PC-9 (cell line): Measurements from ENCODE around the gene PTGFRN. TPM values are rescaled to one million over a fixed set of nuclear protein-coding genes. Genes with fewer than 3 reads are reported as not detected.

Source experiments
- BruUV-seq: library from RNA; stranded (reverse); fragments of 400-500 nt; replicated peaks from 2 replicates; lab custom pipeline; 2021; lab: Mats Ljungman, UMichigan
- CTCF ChIA-PET: fragments of 300-600 bp; sonication (Branson Sonifier 250); formaldehyde crosslinking; loops from one replicate; lab custom pipeline; 2022; ENCODE audit warnings: antibody characterized with exemption; lab: Charles Lee
- POLR2A ChIA-PET: fragments of 300-600 bp; sonication (Branson Sonifier 250); formaldehyde crosslinking; loops from one replicate; lab custom pipeline; 2022; ENCODE audit warnings: antibody characterized with exemption; ENCODE audit not compliant: unreplicated experiment; lab: Charles Lee
- DNase-seq, 2 experiments: peaks; one replicate each; pipeline versions ENCODE4 v3.0.0 to v3.0.0-alpha.2; 2015 to 2022; ENCODE audit warnings: mixed read lengths in 1 of 2
- H2AFZ ChIP-seq: fragments of 200-600 bp; sonication (generic); 2 replicates; pipeline ENCODE4 v1.8.1; 2017; ENCODE audit warnings: antibody characterized with exemption
- H3F3A ChIP-seq: fragments of 200-600 bp; sonication (generic); 2 replicates; pipeline ENCODE4 v1.8.1; 2017; ENCODE audit warnings: antibody characterized with exemption, mild to moderate bottlenecking, low read depth; ENCODE audit not compliant: insufficient read depth
- H3K27ac ChIP-seq: fragments of 200-600 bp; sonication (generic); 2 replicates; pipeline ENCODE4 v1.6.1; 2016; ENCODE audit warnings: mixed run types
- H3K27me3 ChIP-seq: fragments of 200-600 bp; sonication (generic); 2 replicates; pipeline ENCODE4 v1.6.1; 2016; ENCODE audit warnings: low read depth, mixed run types; ENCODE audit not compliant: insufficient read depth
- H3K36me3 ChIP-seq: fragments of 200-600 bp; sonication (generic); 2 replicates; pipeline ENCODE4 v1.6.1; 2016; ENCODE audit warnings: low read depth, mixed run types
- H3K4me1 ChIP-seq: fragments of 200-600 bp; sonication (generic); replicated peaks from 2 replicates; pipeline ENCODE4 v1.6.1; 2016; ENCODE audit warnings: mixed run types; ENCODE audit not compliant: insufficient read depth
- H3K4me2 ChIP-seq: fragments of 200-600 bp; sonication (generic); 2 replicates; pipeline ENCODE4 v1.6.1; 2017; ENCODE audit warnings: mixed run types
- H3K4me3 ChIP-seq: fragments of 200-600 bp; sonication (generic); 2 replicates; pipeline ENCODE4 v1.6.1; 2016; ENCODE audit warnings: mixed run types
- H3K79me2 ChIP-seq: fragments of 200-600 bp; sonication (generic); 2 replicates; pipeline ENCODE4 v1.6.1; 2017; ENCODE audit warnings: low read depth, mixed run types
- H3K9me2 ChIP-seq: fragments of 200-600 bp; sonication (generic); 2 replicates; pipeline ENCODE4 v1.8.1; 2017; ENCODE audit warnings: mild to moderate bottlenecking; ENCODE audit not compliant: insufficient read depth
- H3K9me3 ChIP-seq: fragments of 200-600 bp; sonication (generic); 2 replicates; pipeline ENCODE4 v1.8.1; 2016; ENCODE audit warnings: low read depth; ENCODE audit not compliant: insufficient read depth
- H4K20me1 ChIP-seq: fragments of 200-600 bp; sonication (generic); 2 replicates; pipeline ENCODE4 v1.8.1; 2017; ENCODE audit not compliant: insufficient read depth
- EZH2 ChIP-seq: fragments of 200-600 bp; sonication (generic); IDR thresholded peaks from 2 replicates; pipeline ENCODE4 v1.8.0; 2017; ENCODE audit warnings: antibody characterized with exemption, low read depth
- intact Hi-C: fragments of 100-400 bp; cut with micrococcal nuclease; formaldehyde crosslinking; loops from one replicate; pipeline ENCODE4 v1.10.0; 2022; ENCODE audit not compliant: unreplicated experiment
- total RNA-seq: library from RNA; stranded (reverse); gene quantifications from 2 replicates; pipeline ENCODE4 v1.2.3, GENCODE V29; 2021
- TF ChIP-seq, protein P1 (sequence below): fragments of 200-600 bp; sonication (generic); conservative IDR thresholded peaks from 2 replicates; pipeline ENCODE4 v1.6.1; 2017; ENCODE audit warnings: mixed run types, antibody characterized with exemption, mild to moderate bottlenecking, moderate library complexity

Gene PTGFRN
- total RNA-seq, 1 experiment from 2014 or later, result 87.3 TPM

- Histone ChIP-seq H3K9me2 (no peaks in the 10 kb centered on the region), H3F3A (no peaks in the 10 kb centered on the region), H2AFZ (peak overlapping the region; percentile 37; the same call in 1 of the 2 replicates), H3K79me2 (no peaks in the 10 kb centered on the region), H3K36me3 (no peaks in the 10 kb centered on the region), H3K4me3 (peak overlapping the region; percentile 45; the same call in 1 of the 2 replicates), H3K4me1 (peaks cover 21% of the 10 kb centered on the region), H3K27ac (no peak overlapping the region), H3K9me3 (no peaks in the 10 kb centered on the region), H4K20me1 (no peaks in the 10 kb centered on the region), H3K4me2 (peak overlapping the region; percentile 79), H3K27me3 (no peaks in the 10 kb centered on the region)
- CTCF ChIA-PET, result no interaction called here
- no peak for TF ChIP-seq EZH2
- no TSS peak for BruUV-seq
- peak; percentile 33 to 69 for DNase-seq
- intact Hi-C loops, result loop anchor here (1.0 to 5.0 kb wide), 2 partner anchors 142 to 176 kb away; no protein-coding TSS in a partner anchor
- POLR2A ChIA-PET, result interaction anchor here (0.7 kb wide), 1 partner anchor 25 kb away, joined by 6 read pairs; no protein-coding TSS in a partner anchor
Measured at GRCh38 chr1:116878804-116879477, 30.8 kb upstream of the PTGFRN start.

DNA sequence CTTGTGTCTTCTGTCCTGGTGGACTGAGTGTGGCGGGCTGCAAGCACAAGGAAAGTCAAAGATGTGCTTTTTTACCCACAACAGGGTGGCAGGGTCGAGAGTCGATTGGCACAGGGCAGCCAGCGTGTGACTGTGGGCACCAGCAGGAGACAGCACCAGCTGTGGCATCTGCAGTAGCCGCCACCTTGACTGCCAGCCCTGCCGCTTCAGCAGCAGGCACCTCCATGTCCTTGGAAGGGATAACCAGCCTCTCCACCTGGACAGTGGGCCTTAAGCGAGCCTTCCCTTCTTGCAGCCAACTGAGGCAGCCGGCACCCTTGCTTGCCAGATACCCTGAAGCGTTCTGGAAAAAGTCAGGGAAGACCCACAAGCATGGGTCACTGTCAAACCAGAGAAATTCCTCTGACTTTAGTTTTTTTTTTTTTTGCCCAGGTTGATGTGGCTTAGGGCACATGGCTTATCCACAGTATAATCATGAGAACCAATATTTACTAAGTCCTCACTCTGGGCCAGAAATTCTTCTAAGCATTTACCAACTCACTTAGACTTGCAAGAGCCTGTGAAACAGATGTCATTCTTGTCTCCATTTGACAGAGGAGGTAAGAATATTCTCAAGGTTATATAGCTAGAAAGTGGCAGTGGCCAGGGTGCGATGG lies 30.1 kb upstream of the PTGFRN start:
- H3K4me2 ChIP-seq, result no peak overlapping the region
- H3K9me2 ChIP-seq, result no peaks in the 10 kb centered on the region
- H3K27me3 ChIP-seq, result no peaks in the 10 kb centered on the region
- ChIA-PET CTCF (no interaction called here), POLR2A (interaction anchor here (0.6 to 0.7 kb wide), 2 partner anchors 26 to 175 kb away, joined by 4 to 6 read pairs; no protein-coding TSS in a partner anchor)
- peak in 1 of 2 experiments; percentile 28 for DNase-seq
- no peaks in the 10 kb centered on the region for H4K20me1 ChIP-seq
- no peak overlapping the region for H3K4me3 ChIP-seq
- H2AFZ ChIP-seq, result no peak overlapping the region
- TF ChIP-seq, protein P1, sequence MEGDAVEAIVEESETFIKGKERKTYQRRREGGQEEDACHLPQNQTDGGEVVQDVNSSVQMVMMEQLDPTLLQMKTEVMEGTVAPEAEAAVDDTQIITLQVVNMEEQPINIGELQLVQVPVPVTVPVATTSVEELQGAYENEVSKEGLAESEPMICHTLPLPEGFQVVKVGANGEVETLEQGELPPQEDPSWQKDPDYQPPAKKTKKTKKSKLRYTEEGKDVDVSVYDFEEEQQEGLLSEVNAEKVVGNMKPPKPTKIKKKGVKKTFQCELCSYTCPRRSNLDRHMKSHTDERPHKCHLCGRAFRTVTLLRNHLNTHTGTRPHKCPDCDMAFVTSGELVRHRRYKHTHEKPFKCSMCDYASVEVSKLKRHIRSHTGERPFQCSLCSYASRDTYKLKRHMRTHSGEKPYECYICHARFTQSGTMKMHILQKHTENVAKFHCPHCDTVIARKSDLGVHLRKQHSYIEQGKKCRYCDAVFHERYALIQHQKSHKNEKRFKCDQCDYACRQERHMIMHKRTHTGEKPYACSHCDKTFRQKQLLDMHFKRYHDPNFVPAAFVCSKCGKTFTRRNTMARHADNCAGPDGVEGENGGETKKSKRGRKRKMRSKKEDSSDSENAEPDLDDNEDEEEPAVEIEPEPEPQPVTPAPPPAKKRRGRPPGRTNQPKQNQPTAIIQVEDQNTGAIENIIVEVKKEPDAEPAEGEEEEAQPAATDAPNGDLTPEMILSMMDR, result no peak
- H3K9me3 ChIP-seq, result no peaks in the 10 kb centered on the region
- H3F3A ChIP-seq, result no peaks in the 10 kb centered on the region
- H3K36me3 ChIP-seq, result no peaks in the 10 kb centered on the region
- no peak overlapping the region for H3K27ac ChIP-seq
- no TSS peak for BruUV-seq
- no peaks in the 10 kb centered on the region for H3K79me2 ChIP-seq
- intact Hi-C loops, result loop anchor here (5.0 kb wide), 1 partner anchor 142 kb away; no protein-coding TSS in a partner anchor
- peaks cover 21% of the 10 kb centered on the region for H3K4me1 ChIP-seq

GRCh38 chr1:116880917-116881316 lies 28.8 kb upstream of the PTGFRN start:
- no peaks in the 10 kb centered on the region for H4K20me1 ChIP-seq
- H3K9me2 ChIP-seq, result no peaks in the 10 kb centered on the region
- no peaks in the 10 kb centered on the region for H3K36me3 ChIP-seq
- peak in 1 of 2 experiments; percentile 21 for DNase-seq
- POLR2A ChIA-PET, result interaction anchor here (0.7 kb wide), 1 partner anchor 158 kb away, joined by 10 read pairs; no protein-coding TSS in a partner anchor
- H3K9me3 ChIP-seq, result no peaks in the 10 kb centered on the region
- CTCF ChIA-PET, result interaction anchor here (0.6 to 1.3 kb wide), 3 partner anchors 9 to 184 kb away, joined by 3 to 4 read pairs (median 3); no protein-coding TSS in a partner anchor
- TF ChIP-seq, protein P1, result no peak
- TF ChIP-seq EZH2, result no peak
- BruUV-seq, result no TSS peak
- no peaks in the 10 kb centered on the region for H3K27me3 ChIP-seq
- H3K4me3 ChIP-seq, result no peak overlapping the region
- H3K27ac ChIP-seq, result no peak overlapping the region
- H3K4me1 ChIP-seq, result peaks cover 21% of the 10 kb centered on the region
- no peak overlapping the region for H2AFZ ChIP-seq
- intact Hi-C loops, result no loop called here
- no peaks in the 10 kb centered on the region for H3F3A ChIP-seq
- H3K79me2 ChIP-seq, result no peaks in the 10 kb centered on the region
- no peak overlapping the region for H3K4me2 ChIP-seq
